ENCODE data around the gene CGB2. TPM values are rescaled to one million over a fixed set of nuclear protein-coding genes. Genes with fewer than 3 reads are reported as not detected.
A peak's percentile ranks its signal among the peaks of the same experiment; 100 is the strongest.
"Not testable (repeated sequence)": the region's sequence is repeated elsewhere in the genome, so short reads cannot be mapped to it uniquely, and the experiment has no call there.

CGB2 gene
- total and polyA plus RNA-seq, 2 of the 4 experiments (the other 2 are of a cell fraction), result not detected

GRCh38 chr19:49038557-49039276 lies 7.0 kb downstream of the CGB2 start:
- WGBS, 2 experiments (ENCODE audit: extremely low coverage in 2 of 2, insufficient read length in 1 of 2), result 40% methylated on average over 2 of the region's 26 CpGs; no CpG with 5 or more reads in 1 of the 2 experiments
- H3K14ac ChIP-seq (replicated peaks; ENCODE audit: low read depth, low read length); H3K4me1 ChIP-seq (ENCODE audit: control insufficient read depth, insufficient read depth, low read length); BruUV-seq (replicated peaks); POLR2A ChIA-PET (ENCODE audit: unreplicated experiment); H3K27me3 ChIP-seq (ENCODE audit: control insufficient read depth, insufficient read depth, low read length); H2AK9ac ChIP-seq (replicated peaks; ENCODE audit: low read depth, low read length, poor library complexity); H3K79me1 ChIP-seq (ENCODE audit: low read depth in 1 of 2, low read length in 2 of 2); H3K9me3 ChIP-seq (ENCODE audit: control insufficient read depth, insufficient read depth, low read length); H3K27ac ChIP-seq (ENCODE audit: insufficient read depth, low read length); in situ Hi-C loops (cut with MboI; ENCODE audit: low sequenced_read_pairs); dilution Hi-C loops (cut with HindIII; ENCODE audit: low sequenced_read_pairs, unreplicated experiment); CTCF ChIA-PET; H3K23ac ChIP-seq (ENCODE audit: low read depth, low read length); H3K56ac ChIP-seq (ENCODE audit: extremely low read depth, insufficient read depth, low read length); H4K5ac ChIP-seq (ENCODE audit: low read depth, low read length); H3K9ac ChIP-seq (ENCODE audit: low read depth, low read length); H3K4me3 ChIP-seq (ENCODE audit: insufficient read depth, low read depth, low read length); H3K9me1 ChIP-seq (ENCODE audit: insufficient read depth, low read length); H3K36me3 ChIP-seq (ENCODE audit: control insufficient read depth, insufficient read depth, low read length); H3K18ac ChIP-seq (ENCODE audit: low read depth, low read length); intact Hi-C loops (cut with micrococcal nuclease); H4K20me1 ChIP-seq (ENCODE audit: insufficient read depth, low read length); H2AFZ ChIP-seq (replicated peaks; ENCODE audit: low read length, poor library complexity): not testable (repeated sequence)
- peak overlapping the region; percentile 86 for H3K4ac ChIP-seq (ENCODE audit: low read depth, low read length)
- H2BK5ac ChIP-seq (ENCODE audit: low read depth, low read length, poor library complexity, severe bottlenecking), result peak overlapping the region; percentile 30
- DNase-seq, result peak; percentile 70
- H2BK20ac ChIP-seq (ENCODE audit: low read depth, low read length), result peak overlapping the region; percentile 87
- ATAC-seq (ENCODE audit: low read depth), result peak; percentile 85
- TF ChIP-seq FOS (IDR thresholded peaks at IDR 0.05; ENCODE audit: low read depth, low read length), result peak; percentile 73
- H2BK120ac ChIP-seq (ENCODE audit: low read depth, low read length), result peak overlapping the region; percentile 96
- H2BK15ac ChIP-seq (ENCODE audit: low read depth, low read length), result 0 out of 3 replicates have a peak overlapping the region, but pooled peaks have one; percentile 0
- H3K4me2 ChIP-seq (ENCODE audit: low read depth, low read length), result peak overlapping the region; percentile 56; the same call in 1 of the 2 replicates
- peak overlapping the region; percentile 50 to 71; a peak in 1 of 4 replicates for H4K8ac ChIP-seq (ENCODE audit: low read depth in 2 of 2, low read length in 2 of 2)
- peak overlapping the region; percentile 49; the same call in 1 of the 2 replicates for H2AK5ac ChIP-seq (ENCODE audit: low read depth, low read length)
- peak overlapping the region; percentile 68; the same call in 1 of the 2 replicates for H4K91ac ChIP-seq (ENCODE audit: insufficient read depth, low read depth, low read length)

- H3K4me3 ChIP-seq (ENCODE audit: insufficient read depth, low read depth, low read length); CTCF ChIA-PET; H4K91ac ChIP-seq (ENCODE audit: insufficient read depth, low read depth, low read length); H3K4me1 ChIP-seq (ENCODE audit: control insufficient read depth, insufficient read depth, low read length); H2BK15ac ChIP-seq (ENCODE audit: low read depth, low read length); H3K23ac ChIP-seq (ENCODE audit: low read depth, low read length); H3K9ac ChIP-seq (ENCODE audit: low read depth, low read length); H3K4me2 ChIP-seq (ENCODE audit: low read depth, low read length); H3K27ac ChIP-seq (ENCODE audit: insufficient read depth, low read length); H2BK5ac ChIP-seq (ENCODE audit: low read depth, low read length, poor library complexity, severe bottlenecking); H4K8ac ChIP-seq (ENCODE audit: low read depth in 2 of 2, low read length in 2 of 2); H3K14ac ChIP-seq (replicated peaks; ENCODE audit: low read depth, low read length); H3K36me3 ChIP-seq (ENCODE audit: control insufficient read depth, insufficient read depth, low read length); H2AK9ac ChIP-seq (replicated peaks; ENCODE audit: low read depth, low read length, poor library complexity); H4K5ac ChIP-seq (ENCODE audit: low read depth, low read length); in situ Hi-C loops (cut with MboI; ENCODE audit: low sequenced_read_pairs); H3K79me1 ChIP-seq (ENCODE audit: low read depth in 1 of 2, low read length in 2 of 2); H3K18ac ChIP-seq (ENCODE audit: low read depth, low read length); dilution Hi-C loops (cut with HindIII; ENCODE audit: low sequenced_read_pairs, unreplicated experiment); H2BK120ac ChIP-seq (ENCODE audit: low read depth, low read length); intact Hi-C loops (cut with micrococcal nuclease); H4K20me1 ChIP-seq (ENCODE audit: insufficient read depth, low read length); H3K56ac ChIP-seq (ENCODE audit: extremely low read depth, insufficient read depth, low read length); H3K9me3 ChIP-seq (ENCODE audit: control insufficient read depth, insufficient read depth, low read length); H3K9me1 ChIP-seq (ENCODE audit: insufficient read depth, low read length); H3K27me3 ChIP-seq (ENCODE audit: control insufficient read depth, insufficient read depth, low read length); H2AK5ac ChIP-seq (ENCODE audit: low read depth, low read length); ATAC-seq (ENCODE audit: low read depth); H3K4ac ChIP-seq (ENCODE audit: low read depth, low read length); POLR2A ChIA-PET (ENCODE audit: unreplicated experiment); DNase-seq; H2AFZ ChIP-seq (replicated peaks; ENCODE audit: low read length, poor library complexity); BruUV-seq (replicated peaks): not testable (repeated sequence)
- WGBS, 2 experiments (ENCODE audit: extremely low coverage in 2 of 2, insufficient read length in 1 of 2), result no CpG with 5 or more reads among the region's 9 CpGs
- H2BK20ac ChIP-seq (ENCODE audit: low read depth, low read length), result peak overlapping the region; percentile 53; the same call in 1 of the 2 replicates
These were observed 8.0 kb downstream of the CGB2 start for GRCh38 chr19:49039736-49040135.

Data from IMR-90 (cell line).